HL-60/S4 (cell line): ENCODE results near the gene PARD6B.
"Not testable (repeated sequence)": the region's sequence is repeated elsewhere in the genome, so short reads cannot be mapped to it uniquely, and the experiment has no call there.

Source experiments
- in situ Hi-C: fragments of 300-500 bp; cut with MboI; formaldehyde crosslinking; loops from 2 replicates; pipeline ENCODE4 v1.14.3; 2022; ENCODE audit warnings: low sequenced_read_pairs

PARD6B gene

GRCh38 chr20:50701041-50701963 lies 30.1 kb upstream of the PARD6B start:
- in situ Hi-C loops, result no loop called here

- in situ Hi-C loops, result not testable (repeated sequence)
Observed at GRCh38 chr20:50703651-50704438, 27.5 kb upstream of the PARD6B start.

- in situ Hi-C loops, result no loop called here
Observed at GRCh38 chr20:50704514-50704913, 26.9 kb upstream of the PARD6B start.

GRCh38 chr20:50704971-50705370 lies 26.4 kb upstream of the PARD6B start:
- in situ Hi-C loops, result no loop called here

GRCh38 chr20:50708845-50709635 lies 22.3 kb upstream of the PARD6B start:
- in situ Hi-C loops, result no loop called here

GRCh38 chr20:50709636-50709973 lies 21.8 kb upstream of the PARD6B start:
- in situ Hi-C loops, result no loop called here

- in situ Hi-C loops, result no loop called here
Observed at GRCh38 chr20:50710492-50711063, 20.8 kb upstream of the PARD6B start.

GRCh38 chr20:50711113-50711825 lies 20.1 kb upstream of the PARD6B start:
- in situ Hi-C loops, result no loop called here

GRCh38 chr20:50712771-50713656 lies 18.4 kb upstream of the PARD6B start:
- in situ Hi-C loops, result no loop called here

GRCh38 chr20:50713657-50714101 lies 17.7 kb upstream of the PARD6B start:
- in situ Hi-C loops, result no loop called here

GRCh38 chr20:50714426-50714825 lies 17.0 kb upstream of the PARD6B start:
- in situ Hi-C loops, result not testable (repeated sequence)

GRCh38 chr20:50715694-50716093 lies 15.7 kb upstream of the PARD6B start:
- in situ Hi-C loops, result no loop called here

- in situ Hi-C loops, result no loop called here
Observed at GRCh38 chr20:50716518-50716917, 14.9 kb upstream of the PARD6B start.

- in situ Hi-C loops, result no loop called here
Observed at GRCh38 chr20:50717312-50717711, 14.1 kb upstream of the PARD6B start.

GRCh38 chr20:50717974-50718761 lies 13.2 kb upstream of the PARD6B start:
- in situ Hi-C loops, result no loop called here

GRCh38 chr20:50719328-50719727 lies 12.1 kb upstream of the PARD6B start:
- in situ Hi-C loops, result no loop called here

- in situ Hi-C loops, result no loop called here
Observed at GRCh38 chr20:50720026-50720425, 11.4 kb upstream of the PARD6B start.

GRCh38 chr20:50720582-50720981 lies 10.8 kb upstream of the PARD6B start:
- in situ Hi-C loops, result no loop called here
